ENCODE data around the gene CCND3.

DNA sequence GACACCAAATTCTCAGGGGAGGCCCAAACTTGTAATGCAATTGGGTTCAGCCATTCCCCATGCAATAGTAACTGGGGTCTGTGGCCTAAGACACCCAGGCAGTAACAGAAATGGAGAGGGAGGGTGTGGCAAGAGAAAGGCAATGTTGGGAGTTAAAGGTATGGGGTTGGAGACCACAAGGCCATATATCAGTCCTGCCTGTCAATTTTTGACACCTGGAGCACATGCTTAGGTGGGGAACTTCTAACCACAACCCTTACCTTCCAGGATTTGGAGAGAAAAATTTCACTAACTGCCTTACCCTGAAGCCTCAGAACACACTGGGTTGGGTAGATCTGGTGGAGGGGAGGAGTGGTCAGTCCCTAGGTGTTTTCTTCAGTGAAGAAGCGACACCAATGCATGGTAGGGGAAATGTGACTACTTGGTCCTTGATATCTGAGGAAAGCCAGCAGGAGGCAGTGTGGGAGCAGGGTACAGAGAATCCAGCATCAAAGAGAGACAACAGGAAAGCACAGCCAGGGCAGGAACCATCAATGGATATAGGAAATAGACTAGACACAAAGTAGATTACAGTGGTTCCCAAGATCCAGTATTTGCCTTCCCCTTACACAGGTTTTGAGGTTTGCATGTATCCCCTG lies 39.6 kb downstream of the CCND3 start:
- TF ChIP-seq EZH2 (IDR thresholded peaks at IDR 0.05; ENCODE audit: low read depth, low read length, severe bottlenecking), result no peak
- TF ChIP-seq NANOG (IDR thresholded peaks at IDR 0.05; ENCODE audit: insufficient read depth, low read depth, low read length, poor library complexity, severe bottlenecking), result no peak
- TF ChIP-seq EP300 (IDR thresholded peaks at IDR 0.05; ENCODE audit: borderline replicate concordance in 1 of 2, low read depth in 2 of 2, low read length in 2 of 2), result no peak
- no peak for TF ChIP-seq RBBP5 (IDR thresholded peaks at IDR 0.05; ENCODE audit: borderline replicate concordance, low read depth, low read length)
- no peak for TF ChIP-seq POLR2A (IDR thresholded peaks at IDR 0.05; ENCODE audit: control extremely low read depth in 1 of 2, low read depth in 2 of 2, low read length in 2 of 2)
- no peak for TF ChIP-seq TAF1 (IDR thresholded peaks at IDR 0.05; ENCODE audit: low read depth, low read length)
- TF ChIP-seq CEBPB (IDR thresholded peaks at IDR 0.05; ENCODE audit: low read depth, low read length), result no peak
- TF ChIP-seq, protein P1, sequence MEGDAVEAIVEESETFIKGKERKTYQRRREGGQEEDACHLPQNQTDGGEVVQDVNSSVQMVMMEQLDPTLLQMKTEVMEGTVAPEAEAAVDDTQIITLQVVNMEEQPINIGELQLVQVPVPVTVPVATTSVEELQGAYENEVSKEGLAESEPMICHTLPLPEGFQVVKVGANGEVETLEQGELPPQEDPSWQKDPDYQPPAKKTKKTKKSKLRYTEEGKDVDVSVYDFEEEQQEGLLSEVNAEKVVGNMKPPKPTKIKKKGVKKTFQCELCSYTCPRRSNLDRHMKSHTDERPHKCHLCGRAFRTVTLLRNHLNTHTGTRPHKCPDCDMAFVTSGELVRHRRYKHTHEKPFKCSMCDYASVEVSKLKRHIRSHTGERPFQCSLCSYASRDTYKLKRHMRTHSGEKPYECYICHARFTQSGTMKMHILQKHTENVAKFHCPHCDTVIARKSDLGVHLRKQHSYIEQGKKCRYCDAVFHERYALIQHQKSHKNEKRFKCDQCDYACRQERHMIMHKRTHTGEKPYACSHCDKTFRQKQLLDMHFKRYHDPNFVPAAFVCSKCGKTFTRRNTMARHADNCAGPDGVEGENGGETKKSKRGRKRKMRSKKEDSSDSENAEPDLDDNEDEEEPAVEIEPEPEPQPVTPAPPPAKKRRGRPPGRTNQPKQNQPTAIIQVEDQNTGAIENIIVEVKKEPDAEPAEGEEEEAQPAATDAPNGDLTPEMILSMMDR (IDR thresholded peaks at IDR 0.05; ENCODE audit: control extremely low read depth in 1 of 3, insufficient read depth in 1 of 3, low read depth in 1 of 3, low read length in 3 of 3), result peak; percentile 25 to 56 (median 44)

All from H1 (cell line).